ENCODE measurements around the gene FOXC2.
"Not testable (repeated sequence)": the region's sequence is repeated elsewhere in the genome, so short reads cannot be mapped to it uniquely, and the experiment has no call there.

FOXC2 gene

DNA sequence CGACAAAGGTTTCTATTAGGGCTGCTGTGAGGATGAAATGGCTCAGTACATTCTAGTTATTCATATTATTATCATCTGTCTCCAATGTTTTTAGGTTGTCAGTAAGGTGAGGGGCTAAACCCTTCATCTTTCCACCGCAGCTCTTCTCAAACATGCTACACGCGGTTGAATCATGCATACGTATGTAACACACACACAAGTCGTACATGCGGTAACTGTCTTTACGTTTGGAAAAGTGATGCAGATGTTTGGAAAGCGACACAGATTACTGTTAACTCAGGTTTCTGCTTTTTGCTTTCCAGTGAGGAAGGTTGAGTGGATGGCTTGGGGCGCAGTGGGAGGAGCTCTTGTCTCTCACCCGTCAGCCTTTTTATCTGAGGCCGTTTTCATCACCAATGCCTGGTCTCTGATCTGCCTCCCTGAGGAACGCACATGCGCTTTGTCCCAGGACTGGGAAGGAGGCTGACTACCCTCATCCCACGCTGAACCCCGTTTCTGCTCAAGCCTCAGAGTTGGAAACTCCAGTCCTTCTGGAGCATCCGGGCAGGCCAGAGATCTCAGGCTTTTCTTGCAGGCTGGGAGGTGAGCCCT, 8.6 kb downstream of the FOXC2 start:
- DNase-seq, result no peak

DNA sequence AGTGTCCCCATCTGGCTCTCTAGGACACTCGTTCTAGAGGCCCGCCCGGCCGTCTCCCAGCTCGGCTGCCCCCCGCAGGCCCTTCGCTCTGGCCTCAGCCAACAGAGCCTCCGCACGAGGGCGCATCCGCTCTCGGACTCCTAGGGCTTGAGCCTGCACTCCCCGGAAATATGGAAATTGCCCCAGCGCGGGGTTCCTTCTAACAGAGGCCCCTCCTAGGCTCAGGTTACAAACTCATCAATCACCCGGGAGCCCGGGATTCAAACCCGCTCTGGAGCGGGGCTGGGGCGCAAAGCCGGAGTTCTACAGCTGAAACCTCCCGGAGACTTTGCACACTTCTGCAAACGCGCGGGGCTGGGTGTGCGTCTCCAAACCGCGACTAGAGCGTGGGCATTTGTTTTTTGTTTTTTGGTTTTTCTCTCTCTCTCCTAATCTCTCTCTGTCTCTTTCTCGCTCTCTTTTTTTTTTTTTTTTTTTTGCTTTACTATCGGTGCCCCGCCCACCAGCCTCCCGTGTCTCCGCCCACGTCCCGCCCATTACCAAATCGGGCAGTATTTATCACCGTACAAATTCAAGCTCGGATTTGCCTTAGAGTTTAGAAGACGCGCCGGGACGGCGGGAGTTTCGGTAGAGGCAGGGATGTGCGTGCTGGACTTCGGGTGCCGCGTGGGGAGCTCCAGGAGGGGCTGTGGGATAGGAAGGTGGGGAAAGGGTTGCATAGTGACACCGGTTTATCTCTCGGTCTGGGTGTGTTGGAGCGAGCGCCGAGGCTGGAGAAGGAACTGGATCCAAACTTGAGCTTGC, 9.3 kb downstream of the FOXC2 start:
- DNase-seq, result no peak

DNA sequence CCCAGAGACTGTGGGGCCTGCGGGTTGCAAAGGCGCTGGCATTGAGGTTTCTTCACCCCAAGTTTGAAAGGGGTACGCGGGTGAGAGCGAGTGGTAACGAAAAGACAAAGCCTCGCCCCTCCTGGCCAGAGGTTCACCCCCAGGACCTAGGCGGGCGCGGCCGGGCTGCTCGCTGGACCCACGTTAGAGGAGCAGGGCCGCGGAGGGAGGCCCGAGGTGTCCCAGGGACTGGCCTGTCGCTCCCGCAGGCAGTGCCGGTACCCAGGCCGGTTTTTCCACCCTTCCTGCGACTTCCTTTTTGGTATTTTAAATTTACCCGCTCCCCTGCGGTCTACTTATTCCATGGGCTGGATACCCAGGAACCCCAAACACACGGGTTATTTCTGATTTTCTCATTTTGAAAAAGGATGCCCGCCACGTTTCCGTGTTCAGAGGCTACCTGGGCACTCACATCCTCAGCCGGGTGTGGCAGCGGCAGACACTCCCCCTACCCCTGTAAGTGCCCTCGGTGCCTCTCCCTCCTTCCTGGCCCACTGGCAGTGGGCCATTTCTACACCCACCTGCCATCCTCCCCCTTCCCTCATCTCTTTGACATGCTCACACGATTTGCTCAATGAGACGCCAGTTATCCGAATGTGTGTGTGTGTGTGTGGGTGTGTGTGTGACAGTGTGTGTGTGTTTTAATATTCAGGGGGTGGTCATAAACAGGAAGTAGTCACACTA, 10.1 kb downstream of the FOXC2 start:
- no peak for DNase-seq

- no peak for DNase-seq
Measured at GRCh38 chr16:86577314-86577971, 10.8 kb downstream of the FOXC2 start.

GRCh38 chr16:86578061-86578599, 11.5 kb downstream of the FOXC2 start, which contains the start of gene FOXL1:
Gene FOXL1, plus strand, starts transcription at chr16:86578549. Its CDS starts 175 bp downstream, at chr16:86578724.
- no peak for DNase-seq

DNA sequence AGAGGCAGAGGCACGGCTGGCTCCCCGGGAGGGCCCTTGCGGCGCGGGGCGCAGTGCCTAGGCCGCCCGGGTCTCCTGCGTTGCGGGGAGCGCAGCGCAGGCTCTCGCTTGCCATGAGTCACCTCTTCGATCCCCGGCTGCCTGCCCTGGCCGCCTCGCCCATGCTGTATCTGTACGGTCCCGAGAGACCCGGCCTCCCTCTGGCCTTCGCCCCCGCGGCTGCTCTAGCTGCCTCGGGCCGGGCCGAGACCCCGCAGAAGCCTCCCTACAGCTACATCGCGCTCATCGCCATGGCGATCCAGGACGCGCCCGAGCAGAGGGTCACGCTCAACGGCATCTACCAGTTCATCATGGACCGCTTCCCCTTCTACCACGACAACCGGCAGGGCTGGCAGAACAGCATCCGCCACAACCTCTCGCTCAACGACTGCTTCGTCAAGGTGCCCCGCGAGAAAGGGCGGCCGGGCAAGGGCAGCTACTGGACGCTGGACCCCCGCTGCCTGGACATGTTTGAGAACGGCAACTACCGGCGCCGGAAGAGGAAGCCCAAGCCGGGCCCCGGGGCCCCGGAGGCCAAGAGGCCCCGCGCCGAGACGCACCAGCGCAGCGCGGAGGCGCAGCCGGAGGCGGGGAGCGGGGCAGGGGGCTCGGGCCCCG, 12.1 kb downstream of the FOXC2 start:
- DNase-seq, result no peak

DNA sequence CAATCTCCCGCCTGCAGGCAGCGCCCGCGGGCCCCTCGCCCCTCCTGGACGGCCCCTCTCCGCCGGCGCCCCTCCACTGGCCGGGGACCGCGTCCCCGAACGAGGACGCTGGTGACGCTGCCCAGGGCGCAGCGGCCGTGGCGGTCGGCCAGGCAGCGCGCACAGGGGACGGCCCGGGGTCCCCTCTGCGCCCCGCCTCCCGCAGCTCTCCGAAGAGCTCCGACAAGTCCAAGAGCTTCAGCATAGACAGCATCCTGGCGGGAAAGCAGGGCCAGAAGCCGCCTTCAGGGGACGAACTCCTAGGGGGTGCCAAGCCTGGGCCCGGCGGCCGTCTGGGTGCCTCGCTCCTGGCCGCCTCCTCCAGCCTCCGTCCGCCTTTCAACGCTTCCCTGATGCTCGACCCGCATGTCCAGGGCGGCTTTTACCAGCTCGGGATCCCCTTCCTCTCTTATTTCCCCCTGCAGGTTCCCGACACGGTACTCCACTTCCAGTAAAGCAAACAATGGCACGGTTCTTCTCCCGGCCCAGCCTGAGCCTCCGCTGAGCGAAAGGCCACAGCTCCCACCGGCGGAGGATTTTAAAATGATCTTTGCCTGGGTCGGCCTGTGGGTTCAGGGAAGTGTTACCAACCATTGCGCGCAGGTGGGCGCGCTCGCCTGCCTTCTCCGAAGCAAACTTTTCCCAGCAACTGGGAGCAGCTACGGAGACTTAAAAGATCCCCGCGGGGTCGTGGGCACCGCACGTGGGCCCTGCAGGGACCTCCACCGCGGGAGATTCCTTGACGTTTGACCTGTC, 12.8 kb downstream of the FOXC2 start:
- no peak for DNase-seq

DNA sequence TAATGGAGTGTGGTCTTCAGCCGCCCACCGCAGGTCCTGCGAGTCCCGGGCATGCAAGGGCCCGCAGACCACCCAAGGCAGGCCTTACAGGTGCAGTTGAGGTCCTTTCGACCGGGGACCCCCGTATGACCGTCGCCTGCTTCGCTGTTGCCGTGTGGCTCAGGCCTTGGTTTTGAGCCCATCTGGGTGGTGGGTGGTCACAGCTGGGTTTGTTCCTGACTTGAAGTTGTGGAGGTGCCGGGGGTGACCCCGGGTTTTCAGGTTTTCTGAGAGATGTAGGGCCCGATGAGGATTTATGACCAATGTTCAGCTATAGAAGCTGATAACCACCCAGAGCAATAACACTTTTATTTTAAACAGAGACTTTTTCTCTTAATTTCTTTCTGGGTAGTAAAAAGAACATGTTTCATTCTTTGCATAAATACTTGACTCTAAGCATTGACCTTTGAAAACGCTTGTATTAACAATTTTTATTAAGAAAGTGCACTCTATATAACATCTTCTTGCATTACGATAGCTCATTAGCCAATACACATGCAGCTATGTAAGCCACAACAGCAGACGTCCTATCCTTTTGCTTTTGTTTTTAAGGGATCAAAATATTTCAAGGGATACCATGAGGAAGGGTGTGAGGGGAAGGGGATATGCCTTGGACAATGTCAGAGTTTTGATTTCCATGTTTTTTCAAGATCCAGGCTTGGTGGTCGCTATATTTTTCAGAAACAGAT, 13.6 kb downstream of the FOXC2 start:
- DNase-seq, result no peak

DNA sequence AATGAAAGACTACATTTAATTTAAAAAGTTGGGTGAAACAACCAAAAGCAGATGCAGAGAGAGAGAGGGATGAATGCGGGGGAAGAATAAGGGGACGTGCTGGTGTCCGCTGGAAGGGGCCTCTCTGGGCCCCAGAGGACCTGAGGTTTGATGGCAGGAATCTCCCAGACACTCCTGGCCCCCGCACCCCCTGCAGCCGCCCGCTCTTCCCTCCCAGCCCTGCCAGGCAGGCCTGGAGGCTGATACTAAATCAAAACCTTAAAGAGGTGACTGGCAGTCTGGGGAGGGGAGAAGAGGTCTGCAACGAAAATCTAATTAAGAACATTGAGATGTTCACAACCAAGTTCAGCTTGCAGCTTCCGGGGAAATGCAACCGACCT, 14.2 kb downstream of the FOXC2 start:
- DNase-seq, result no peak

DNA sequence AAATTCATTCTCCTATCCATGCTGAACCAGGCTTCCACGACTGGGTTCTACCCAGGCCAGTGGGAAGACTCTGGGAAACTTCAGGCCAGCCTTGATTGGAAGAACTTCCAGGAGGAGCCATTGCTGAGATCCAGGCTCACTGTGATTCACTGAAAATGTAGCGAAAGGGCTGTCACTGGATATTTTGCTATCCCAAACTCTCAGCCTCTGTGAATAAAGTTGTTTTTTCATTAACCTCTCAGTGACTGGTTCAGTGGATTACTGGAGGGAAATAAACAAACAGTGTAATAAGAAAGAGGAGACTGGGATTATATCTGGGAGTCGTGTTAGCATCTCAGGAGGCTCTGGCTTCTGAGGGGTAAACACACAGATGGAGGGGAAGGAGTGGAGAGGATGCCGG, 14.8 kb downstream of the FOXC2 start:
- no peak for DNase-seq

DNA sequence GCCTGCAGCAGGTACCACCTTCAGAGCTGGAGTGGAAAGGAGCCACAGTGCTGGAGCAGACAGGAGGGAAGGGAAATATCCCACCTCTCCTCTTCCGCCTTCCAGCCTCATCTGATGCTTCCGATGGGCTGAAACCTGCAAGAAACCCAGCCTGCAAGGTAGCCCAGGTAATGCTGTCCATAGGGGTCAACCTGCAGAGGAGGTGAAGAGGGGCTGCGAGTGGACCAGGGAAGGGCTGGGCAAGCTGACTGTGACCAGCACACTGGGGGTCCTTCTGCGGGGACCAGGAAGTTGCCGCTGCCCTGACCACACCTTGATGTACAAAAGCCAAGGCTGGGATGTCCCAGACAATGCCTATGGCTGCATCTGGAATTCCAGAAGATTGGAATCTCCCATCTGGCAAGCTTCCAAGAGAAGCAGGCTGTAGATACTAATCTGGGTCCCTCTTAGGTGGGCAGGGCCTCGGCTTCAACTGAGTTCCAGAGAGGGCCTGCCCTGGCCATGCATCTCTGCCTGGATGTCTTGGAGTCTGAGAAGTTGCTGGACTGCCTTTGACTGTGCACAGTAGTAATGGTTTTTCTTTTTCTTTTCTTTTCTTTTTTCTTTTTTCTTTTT, 17.5 kb downstream of the FOXC2 start:
- no peak for DNase-seq

DNA sequence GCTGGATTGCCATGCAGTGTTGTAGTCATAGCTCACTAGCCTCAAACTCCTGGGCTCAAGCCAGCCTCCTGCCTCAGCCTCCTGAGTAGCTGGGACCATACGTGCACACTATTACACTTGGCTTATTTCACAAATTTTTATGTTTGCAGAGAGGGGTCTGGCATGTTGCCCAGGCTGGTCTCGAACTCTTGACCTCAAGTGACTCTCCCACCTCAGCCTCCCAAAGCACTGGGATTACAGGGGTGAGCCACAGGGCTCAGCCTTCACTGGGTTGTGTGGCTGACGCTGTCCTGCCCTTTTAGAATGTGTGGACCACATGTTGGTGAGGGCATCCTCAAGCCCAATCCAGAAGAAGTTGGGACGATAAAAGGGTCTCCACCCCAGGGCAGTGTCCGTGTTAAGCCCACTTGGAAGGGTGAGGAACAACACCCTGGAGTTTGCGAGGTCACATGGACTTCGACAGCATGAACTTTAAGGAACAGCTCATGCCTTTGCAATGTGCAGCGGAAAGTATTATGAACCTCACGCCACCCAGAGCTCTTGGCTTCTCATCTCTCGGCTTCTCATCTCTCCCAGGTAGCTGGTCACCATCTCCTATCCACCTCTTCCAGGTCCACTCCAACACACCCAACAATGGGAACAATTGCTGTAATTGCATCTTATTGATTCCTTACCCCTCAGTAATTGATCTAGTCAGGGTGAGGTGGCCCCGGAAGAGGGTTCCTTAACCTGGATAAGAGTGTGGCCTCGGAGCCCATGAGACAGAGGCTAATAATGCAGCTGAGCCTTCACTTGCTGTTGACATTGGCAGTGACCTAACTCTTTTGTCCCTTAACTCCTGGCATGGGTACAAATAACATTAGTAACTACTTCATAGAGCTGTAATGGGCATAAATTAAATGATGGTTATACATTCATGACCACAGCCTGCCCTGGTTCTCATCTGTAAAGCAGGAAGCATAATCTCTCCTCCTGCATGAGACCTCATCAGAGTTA, 18.4 kb downstream of the FOXC2 start:
- no peak for DNase-seq

- DNase-seq, result no peak
Measured at GRCh38 chr16:86585821-86586611, 19.4 kb downstream of the FOXC2 start.

DNA sequence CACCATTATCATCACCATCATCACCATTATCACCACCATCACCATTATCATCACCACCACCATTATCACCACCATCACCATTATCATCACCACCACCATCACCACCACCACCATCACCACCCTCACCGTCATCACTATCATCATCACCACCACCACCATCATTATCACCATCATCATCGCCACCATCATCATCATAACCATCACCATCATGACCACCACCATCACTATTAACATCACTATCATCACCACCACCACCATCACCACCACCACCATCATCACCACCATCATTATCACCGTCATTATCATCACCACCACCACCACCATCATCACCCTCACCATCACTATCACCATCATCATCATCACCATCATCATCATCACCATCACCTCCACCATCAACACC, 20.9 kb downstream of the FOXC2 start:
- DNase-seq, result no peak

DNA sequence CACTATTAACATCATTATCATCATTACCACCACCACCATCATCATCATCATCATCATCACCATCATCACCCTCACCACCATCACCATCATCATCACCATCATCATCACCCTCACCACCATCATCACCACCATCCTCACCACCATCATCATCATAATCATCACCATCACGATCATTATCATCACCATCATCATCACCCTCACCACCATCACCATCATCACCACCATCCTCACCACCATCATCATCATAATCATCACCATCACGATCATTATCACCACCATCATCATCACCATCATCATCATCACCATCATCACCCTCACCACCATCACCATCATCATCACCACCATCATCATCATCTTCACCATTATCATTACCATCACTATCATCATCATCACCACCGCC, 21.3 kb downstream of the FOXC2 start:
- DNase-seq, result not testable (repeated sequence)

DNA sequence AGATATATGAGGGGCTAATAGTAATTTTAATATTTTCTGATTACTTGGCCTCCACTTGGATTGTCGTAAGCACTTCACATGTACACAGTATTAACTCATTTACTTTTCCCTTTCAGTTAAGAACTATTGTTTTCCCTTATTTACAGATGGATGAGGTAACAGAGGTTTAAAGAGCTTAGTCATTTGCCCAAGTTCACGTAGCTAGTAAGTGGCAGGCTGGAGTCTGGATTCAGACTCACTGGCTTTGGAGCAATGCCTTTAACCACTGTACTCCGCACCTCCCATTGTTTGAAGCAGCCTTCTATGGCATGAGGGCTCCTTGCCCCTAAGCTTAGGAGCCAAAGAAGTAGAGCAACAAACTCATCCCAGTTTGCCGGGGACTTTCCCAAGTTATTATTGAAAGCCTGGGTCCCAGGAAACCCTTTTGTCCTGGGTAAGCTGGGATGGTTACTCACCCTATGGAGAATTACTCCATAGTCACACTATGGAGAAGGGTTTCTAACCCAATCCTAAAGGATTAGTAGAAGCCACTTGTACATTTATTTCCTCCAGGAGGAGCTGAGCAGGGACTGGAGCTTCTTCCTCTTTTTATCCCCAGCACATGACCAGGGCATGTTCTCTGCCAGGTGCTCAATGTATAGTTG, 24.0 kb downstream of the FOXC2 start:
- DNase-seq, result no peak

DNA sequence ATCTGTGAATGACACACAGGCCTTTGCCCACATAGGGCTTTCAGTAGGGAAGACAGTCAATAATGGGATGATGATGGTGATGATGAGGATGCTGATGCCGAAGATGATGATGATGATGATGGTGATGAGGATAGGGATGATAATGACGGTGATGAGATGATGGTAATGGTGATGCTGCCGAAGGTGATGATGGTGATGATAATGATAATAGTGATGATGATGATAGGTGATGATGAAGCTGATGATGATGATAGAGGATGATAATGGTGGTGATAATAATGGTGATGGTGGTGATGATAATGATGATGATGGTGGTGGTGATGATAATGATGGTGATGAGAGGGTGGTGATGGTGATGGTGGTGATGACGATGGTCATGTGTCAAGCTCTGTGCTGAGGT, 24.6 kb downstream of the FOXC2 start:
- DNase-seq, result no peak

Measured in NCI-H446 treated with DMSO at 0.1 percent for 48 hours (cell line).